PC-9 (cell line): ENCODE measurements around the gene UBA52. TPM values are rescaled to one million over a fixed set of nuclear protein-coding genes. Genes with fewer than 3 reads are reported as not detected.
A peak's percentile ranks its signal among the peaks of the same experiment; 100 is the strongest.

ENCODE experiments used
- BruUV-seq: library from RNA; stranded (reverse); fragments of 400-500 nt; replicated peaks from 2 replicates; lab custom pipeline; 2021; lab: Mats Ljungman, UMichigan
- CTCF ChIA-PET: fragments of 300-600 bp; sonication (Branson Sonifier 250); formaldehyde crosslinking; loops from one replicate; lab custom pipeline; 2022; ENCODE audit warnings: antibody characterized with exemption; lab: Charles Lee
- POLR2A ChIA-PET: fragments of 300-600 bp; sonication (Branson Sonifier 250); formaldehyde crosslinking; loops from one replicate; lab custom pipeline; 2022; ENCODE audit warnings: antibody characterized with exemption; ENCODE audit not compliant: unreplicated experiment; lab: Charles Lee
- DNase-seq, 2 experiments: peaks; one replicate each; pipeline versions ENCODE4 v3.0.0 to v3.0.0-alpha.2; 2015 to 2022; ENCODE audit warnings: mixed read lengths in 1 of 2
- H2AFZ ChIP-seq: fragments of 200-600 bp; sonication (generic); 2 replicates; pipeline ENCODE4 v1.8.1; 2017; ENCODE audit warnings: antibody characterized with exemption
- H3F3A ChIP-seq: fragments of 200-600 bp; sonication (generic); 2 replicates; pipeline ENCODE4 v1.8.1; 2017; ENCODE audit warnings: antibody characterized with exemption, mild to moderate bottlenecking, low read depth; ENCODE audit not compliant: insufficient read depth
- H3K27ac ChIP-seq: fragments of 200-600 bp; sonication (generic); 2 replicates; pipeline ENCODE4 v1.6.1; 2016; ENCODE audit warnings: mixed run types
- H3K27me3 ChIP-seq: fragments of 200-600 bp; sonication (generic); 2 replicates; pipeline ENCODE4 v1.6.1; 2016; ENCODE audit warnings: low read depth, mixed run types; ENCODE audit not compliant: insufficient read depth
- H3K36me3 ChIP-seq: fragments of 200-600 bp; sonication (generic); 2 replicates; pipeline ENCODE4 v1.6.1; 2016; ENCODE audit warnings: low read depth, mixed run types
- H3K4me1 ChIP-seq: fragments of 200-600 bp; sonication (generic); replicated peaks from 2 replicates; pipeline ENCODE4 v1.6.1; 2016; ENCODE audit warnings: mixed run types; ENCODE audit not compliant: insufficient read depth
- H3K4me2 ChIP-seq: fragments of 200-600 bp; sonication (generic); 2 replicates; pipeline ENCODE4 v1.6.1; 2017; ENCODE audit warnings: mixed run types
- H3K4me3 ChIP-seq: fragments of 200-600 bp; sonication (generic); 2 replicates; pipeline ENCODE4 v1.6.1; 2016; ENCODE audit warnings: mixed run types
- H3K79me2 ChIP-seq: fragments of 200-600 bp; sonication (generic); 2 replicates; pipeline ENCODE4 v1.6.1; 2017; ENCODE audit warnings: low read depth, mixed run types
- H3K9me2 ChIP-seq: fragments of 200-600 bp; sonication (generic); 2 replicates; pipeline ENCODE4 v1.8.1; 2017; ENCODE audit warnings: mild to moderate bottlenecking; ENCODE audit not compliant: insufficient read depth
- H3K9me3 ChIP-seq: fragments of 200-600 bp; sonication (generic); 2 replicates; pipeline ENCODE4 v1.8.1; 2016; ENCODE audit warnings: low read depth; ENCODE audit not compliant: insufficient read depth
- H4K20me1 ChIP-seq: fragments of 200-600 bp; sonication (generic); 2 replicates; pipeline ENCODE4 v1.8.1; 2017; ENCODE audit not compliant: insufficient read depth
- EZH2 ChIP-seq: fragments of 200-600 bp; sonication (generic); IDR thresholded peaks from 2 replicates; pipeline ENCODE4 v1.8.0; 2017; ENCODE audit warnings: antibody characterized with exemption, low read depth
- intact Hi-C: fragments of 100-400 bp; cut with micrococcal nuclease; formaldehyde crosslinking; loops from one replicate; pipeline ENCODE4 v1.10.0; 2022; ENCODE audit not compliant: unreplicated experiment
- total RNA-seq: library from RNA; stranded (reverse); gene quantifications from 2 replicates; pipeline ENCODE4 v1.2.3, GENCODE V29; 2021
- TF ChIP-seq, protein P1 (sequence below): fragments of 200-600 bp; sonication (generic); conservative IDR thresholded peaks from 2 replicates; pipeline ENCODE4 v1.6.1; 2017; ENCODE audit warnings: mixed run types, antibody characterized with exemption, mild to moderate bottlenecking, moderate library complexity

Gene UBA52
- total RNA-seq, 1 experiment from 2014 or later = 1,141 TPM

DNA sequence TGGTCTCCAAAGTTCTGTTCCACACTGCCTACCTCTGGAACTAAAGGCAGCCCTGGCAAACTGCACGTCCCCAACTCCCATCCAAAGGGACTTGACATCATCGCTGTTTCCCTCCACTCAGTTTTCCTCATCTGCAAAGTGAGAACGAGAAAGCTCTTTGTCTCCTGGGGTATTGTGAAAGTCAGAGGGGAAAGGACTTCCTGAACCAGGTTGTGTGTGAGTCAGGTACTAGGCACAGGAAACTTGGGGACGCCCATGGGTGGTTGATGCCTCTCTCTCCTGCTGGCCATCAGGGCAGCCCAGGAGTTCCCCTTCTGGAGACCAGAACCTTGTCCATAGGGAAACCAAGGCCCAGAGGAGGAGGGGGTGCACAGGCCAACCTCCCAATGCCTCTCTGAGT is 30.2 kb downstream of the UBA52 start:
- POLR2A ChIA-PET = no interaction called here
- H3K4me2 ChIP-seq = no peak overlapping the region
- BruUV-seq = no TSS peak

DNA sequence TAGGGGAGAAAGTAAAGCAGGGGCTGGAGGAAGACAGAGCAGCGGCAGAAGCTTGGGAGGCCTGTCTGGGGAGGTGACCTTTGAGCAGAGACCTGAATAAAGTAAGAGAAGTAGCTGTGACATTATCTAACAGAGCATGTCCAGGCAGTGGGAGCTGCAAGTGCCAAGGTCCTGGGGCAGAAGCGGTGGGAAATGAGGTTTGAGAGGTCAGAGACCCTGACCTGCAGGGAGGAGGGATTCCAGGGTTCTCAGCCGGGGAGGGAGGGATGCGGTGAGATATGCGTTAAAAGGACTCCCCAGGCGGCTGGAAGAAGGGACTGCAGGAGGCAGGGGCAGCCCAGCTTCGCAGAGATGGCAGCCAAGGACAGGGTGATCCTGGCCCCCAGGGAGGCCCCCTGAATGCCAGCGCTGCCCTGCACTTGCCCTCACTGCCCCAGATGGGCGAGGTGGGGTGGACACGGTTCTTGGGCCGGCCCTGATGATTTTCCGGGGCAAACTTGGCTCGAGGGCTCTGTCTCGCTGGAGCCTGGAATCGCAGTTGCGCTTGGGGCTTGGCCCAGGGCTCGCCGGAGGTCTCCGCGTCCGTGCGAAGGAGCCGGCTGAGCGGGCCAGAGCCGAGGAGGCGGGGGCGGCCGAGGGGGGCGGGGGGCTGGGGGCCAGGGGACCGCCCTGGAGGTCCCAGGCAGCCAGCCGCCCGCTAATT is 31.7 kb downstream of the UBA52 start:
- H3K9me2 ChIP-seq = no peaks in the 10 kb centered on the region
- peaks cover 37% of the 10 kb centered on the region; the same call in 1 of the 2 replicates for H3F3A ChIP-seq
- no peak overlapping the region for H2AFZ ChIP-seq
- H3K79me2 ChIP-seq = no peaks in the 10 kb centered on the region
- H3K4me1 ChIP-seq = peaks cover 8% of the 10 kb centered on the region
- BruUV-seq = no TSS peak
- no peak for DNase-seq
- H3K9me3 ChIP-seq = no peaks in the 10 kb centered on the region
- CTCF ChIA-PET = interaction anchor here (0.7 kb wide), 1 partner anchor 227 kb away, joined by 3 read pairs; no protein-coding TSS in a partner anchor
- H3K36me3 ChIP-seq = no peaks in the 10 kb centered on the region
- POLR2A ChIA-PET = interaction anchor here (0.6 kb wide), 1 partner anchor 50 kb away, joined by 5 read pairs; no protein-coding TSS in a partner anchor
- TF ChIP-seq, protein P1, sequence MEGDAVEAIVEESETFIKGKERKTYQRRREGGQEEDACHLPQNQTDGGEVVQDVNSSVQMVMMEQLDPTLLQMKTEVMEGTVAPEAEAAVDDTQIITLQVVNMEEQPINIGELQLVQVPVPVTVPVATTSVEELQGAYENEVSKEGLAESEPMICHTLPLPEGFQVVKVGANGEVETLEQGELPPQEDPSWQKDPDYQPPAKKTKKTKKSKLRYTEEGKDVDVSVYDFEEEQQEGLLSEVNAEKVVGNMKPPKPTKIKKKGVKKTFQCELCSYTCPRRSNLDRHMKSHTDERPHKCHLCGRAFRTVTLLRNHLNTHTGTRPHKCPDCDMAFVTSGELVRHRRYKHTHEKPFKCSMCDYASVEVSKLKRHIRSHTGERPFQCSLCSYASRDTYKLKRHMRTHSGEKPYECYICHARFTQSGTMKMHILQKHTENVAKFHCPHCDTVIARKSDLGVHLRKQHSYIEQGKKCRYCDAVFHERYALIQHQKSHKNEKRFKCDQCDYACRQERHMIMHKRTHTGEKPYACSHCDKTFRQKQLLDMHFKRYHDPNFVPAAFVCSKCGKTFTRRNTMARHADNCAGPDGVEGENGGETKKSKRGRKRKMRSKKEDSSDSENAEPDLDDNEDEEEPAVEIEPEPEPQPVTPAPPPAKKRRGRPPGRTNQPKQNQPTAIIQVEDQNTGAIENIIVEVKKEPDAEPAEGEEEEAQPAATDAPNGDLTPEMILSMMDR = no peak
- TF ChIP-seq EZH2 = no peak
- H3K4me3 ChIP-seq = no peak overlapping the region
- no peak overlapping the region for H3K27ac ChIP-seq
- intact Hi-C loops = loop anchor here (10.0 kb wide), 1 partner anchor 161 kb away; no protein-coding TSS in a partner anchor
- no peaks in the 10 kb centered on the region for H4K20me1 ChIP-seq
- peaks cover 31% of the 10 kb centered on the region for H3K27me3 ChIP-seq
- H3K4me2 ChIP-seq = no peak overlapping the region

More for the DNA sequence above, 30.2 kb downstream of the UBA52 start:
- TF ChIP-seq, protein P1 = no peak
- TF ChIP-seq EZH2 = no peak
- no peaks in the 10 kb centered on the region for H4K20me1 ChIP-seq
- no peaks in the 10 kb centered on the region for H3K4me1 ChIP-seq
- no peaks in the 10 kb centered on the region for H3K36me3 ChIP-seq
- H3K27ac ChIP-seq = no peak overlapping the region
- no peak overlapping the region for H3K4me3 ChIP-seq
- H3K79me2 ChIP-seq = no peaks in the 10 kb centered on the region
- H2AFZ ChIP-seq = no peak overlapping the region
- H3K9me2 ChIP-seq = no peaks in the 10 kb centered on the region
- peaks cover 18% of the 10 kb centered on the region; the same call in 1 of the 2 replicates for H3K27me3 ChIP-seq
- intact Hi-C loops = loop anchor here (10.0 kb wide), 1 partner anchor 163 kb away; no protein-coding TSS in a partner anchor
- H3F3A ChIP-seq = peaks cover 35% of the 10 kb centered on the region; the same call in 1 of the 2 replicates
- no peaks in the 10 kb centered on the region for H3K9me3 ChIP-seq
- CTCF ChIA-PET = no interaction called here
- DNase-seq = peak in 1 of 2 experiments; percentile 50

DNA sequence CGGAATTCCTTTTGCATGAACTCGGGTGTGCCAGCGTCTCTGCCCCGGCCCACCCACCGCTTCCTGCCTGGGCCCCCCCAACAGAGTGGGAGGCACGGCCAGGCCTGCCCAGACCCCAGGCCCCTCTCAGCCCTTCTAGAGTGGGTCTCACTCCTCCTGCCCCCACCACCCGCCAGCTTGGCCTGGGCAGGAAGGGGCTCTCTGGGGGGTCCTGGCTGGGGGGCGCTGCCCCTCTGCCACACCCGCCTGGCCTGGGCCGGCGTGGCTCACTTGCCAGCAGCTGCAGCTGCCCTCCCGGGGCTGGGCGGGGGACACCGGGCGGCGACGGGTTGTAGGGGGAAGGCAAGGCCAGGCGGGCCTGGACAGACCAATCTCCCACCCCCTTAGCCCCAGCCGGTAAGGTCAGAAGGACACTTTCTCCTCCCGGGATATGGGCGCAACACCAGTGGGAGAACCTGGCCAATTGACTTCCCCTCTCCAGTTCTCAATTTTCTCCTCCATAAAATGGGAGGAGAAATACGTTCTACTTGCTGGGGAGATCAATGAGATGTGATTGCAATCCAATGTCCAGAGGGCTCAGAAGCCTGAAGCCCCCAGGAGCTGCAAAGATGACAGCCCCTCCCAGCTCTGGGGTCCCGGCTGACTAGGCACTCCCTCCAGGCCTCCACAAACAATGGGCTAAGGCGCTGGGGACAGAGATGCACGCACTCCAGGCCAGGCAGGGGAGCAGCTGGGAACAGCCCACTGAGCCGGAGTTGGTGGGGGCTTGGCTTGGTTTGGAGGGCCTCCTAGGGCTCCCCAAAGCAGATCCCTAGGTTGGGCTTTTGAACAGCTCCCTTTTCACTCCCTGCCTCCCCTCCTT is 32.5 kb downstream of the UBA52 start:
- no TSS peak for BruUV-seq
- Histone ChIP-seq H3K9me3 (no peaks in the 10 kb centered on the region), H3K79me2 (no peaks in the 10 kb centered on the region), H2AFZ (no peak overlapping the region), H3K36me3 (no peaks in the 10 kb centered on the region), H3K9me2 (no peaks in the 10 kb centered on the region), H3K27ac (no peak overlapping the region), H3K4me3 (no peak overlapping the region), H3K4me1 (peaks cover 8% of the 10 kb centered on the region), H3K27me3 (peaks cover 39% of the 10 kb centered on the region), H3K4me2 (no peak overlapping the region), H4K20me1 (no peaks in the 10 kb centered on the region), H3F3A (peaks cover 45% of the 10 kb centered on the region; the same call in 1 of the 2 replicates)
- intact Hi-C loops = loop anchor here (10.0 kb wide), 1 partner anchor 161 kb away; no protein-coding TSS in a partner anchor
- ChIA-PET CTCF (interaction anchor here (0.6 to 0.7 kb wide), 2 partner anchors 177 to 226 kb away, joined by 3 to 10 read pairs; no protein-coding TSS in a partner anchor), POLR2A (interaction anchor here (0.6 kb wide), 1 partner anchor 51 kb away, joined by 5 read pairs; no protein-coding TSS in a partner anchor)
- TF ChIP-seq EZH2 = no peak
- TF ChIP-seq, protein P1 = no peak
- no peak for DNase-seq
